SU-DHL-6 (cell line): ENCODE data around the gene TKT.
A peak's percentile ranks its signal among the peaks of the same experiment; 100 is the strongest.

Experiments
- H2AFZ ChIP-seq: fragments of 200-600 bp; sonication (generic); 2 replicates; pipeline ENCODE4 v1.6.1; 2014; ENCODE audit warnings: low read depth, mild to moderate bottlenecking, moderate library complexity, mixed read lengths, antibody characterized with exemption, low read length; ENCODE audit not compliant: severe bottlenecking
- H3F3A ChIP-seq: fragments of 200-600 bp; shearing (Covaris generic); 2 replicates; pipeline ENCODE4 v1.6.0; 2016; ENCODE audit warnings: antibody characterized with exemption, mild to moderate bottlenecking; ENCODE audit not compliant: insufficient read depth
- H3K27ac ChIP-seq: fragments of 200-600 bp; sonication (generic); 2 replicates; pipeline ENCODE4 v1.5.1; 2016; ENCODE audit warnings: low read depth, mild to moderate bottlenecking, low read length, moderate library complexity, mixed read lengths
- H3K27me3 ChIP-seq: fragments of 200-600 bp; sonication (generic), shearing (Covaris generic); 2 replicates; pipeline ENCODE4 v1.6.0; 2014; ENCODE audit warnings: mild to moderate bottlenecking, low read length
- H3K36me3 ChIP-seq: fragments of 200-600 bp; sonication (generic); 2 replicates; pipeline ENCODE4 v1.6.1; 2014; ENCODE audit warnings: mild to moderate bottlenecking, low read length, mixed read lengths
- H3K4me2 ChIP-seq: fragments of 300-600, 200-600 bp; shearing (Covaris generic), sonication (generic); 2 replicates; pipeline ENCODE4 v1.6.0; 2014; ENCODE audit warnings: low read length, low read depth, mild to moderate bottlenecking; ENCODE audit not compliant: poor library complexity, severe bottlenecking
- H3K4me3 ChIP-seq: fragments of 200-600 bp; sonication (generic); 2 replicates; pipeline ENCODE4 v1.5.1; 2014; ENCODE audit warnings: antibody characterized with exemption, low read length, mild to moderate bottlenecking, mixed read lengths; ENCODE audit not compliant: insufficient read depth, poor library complexity, severe bottlenecking
- H3K79me2 ChIP-seq: fragments of 200-600 bp; sonication (generic); 2 replicates; pipeline ENCODE4 v1.6.1; 2014; ENCODE audit warnings: mild to moderate bottlenecking, low read length, moderate library complexity; ENCODE audit not compliant: insufficient read depth
- H3K9ac ChIP-seq: fragments of 200-600 bp; sonication (generic); 2 replicates; pipeline ENCODE4 v1.7.0; 2014; ENCODE audit warnings: mild to moderate bottlenecking, low read length
- H3K9me2 ChIP-seq: fragments of 200-600 bp; sonication (generic); replicated peaks from 2 replicates; pipeline ENCODE4 v1.6.1; 2014; ENCODE audit warnings: low read length; ENCODE audit not compliant: insufficient read depth
- H3K9me3 ChIP-seq: fragments of 200-600 bp; sonication (generic); 2 replicates; pipeline ENCODE4 v1.6.1; 2014; ENCODE audit warnings: low read length, mixed read lengths; ENCODE audit not compliant: insufficient read depth
- H4K20me1 ChIP-seq: fragments of 200-600 bp; sonication (generic); 2 replicates; pipeline ENCODE4 v1.6.1; 2014; ENCODE audit warnings: low read depth, mild to moderate bottlenecking, antibody characterized with exemption, low read length, moderate library complexity, mixed read lengths
- EZH2phosphoT487 ChIP-seq: fragments of 200-600 bp; sonication (generic), shearing (Covaris generic); conservative IDR thresholded peaks from 2 replicates; pipeline ENCODE4 v1.6.1; 2018; ENCODE audit warnings: mild to moderate bottlenecking, antibody characterized with exemption, low read length, moderate library complexity, mixed read lengths
- TF ChIP-seq, protein P1 (sequence below): fragments of 200-600 bp; sonication (generic); IDR thresholded peaks from one replicate; pipeline ENCODE4 v1.5.1; 2017; ENCODE audit warnings: antibody characterized with exemption, mild to moderate bottlenecking, low read length, moderate library complexity; ENCODE audit not compliant: insufficient read depth, poor library complexity, severe bottlenecking

TKT gene

DNA sequence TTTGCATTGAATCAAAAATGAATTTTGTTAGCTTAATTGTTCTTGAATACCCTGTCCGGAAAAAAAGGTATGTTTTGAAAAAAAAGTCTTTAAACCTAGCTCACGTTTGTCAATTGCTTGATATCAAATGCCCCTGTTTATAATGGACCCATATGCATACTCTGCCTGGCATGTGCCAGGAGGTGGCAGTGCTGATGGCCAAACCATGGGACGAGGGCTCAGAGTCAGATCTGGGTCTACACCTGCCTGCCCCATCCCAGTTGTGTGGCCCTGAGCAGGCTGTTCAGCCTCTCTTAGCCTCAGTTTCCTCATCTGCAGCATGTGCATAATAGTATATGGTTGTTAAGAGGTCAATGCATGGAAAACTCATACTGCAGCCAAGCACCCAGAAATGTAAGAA lies 56.0 kb downstream of the TKT start:
- no peaks in the 10 kb centered on the region for H3K27me3 ChIP-seq
- H3K36me3 ChIP-seq = peaks cover 17% of the 10 kb centered on the region
- no peak for TF ChIP-seq EZH2phosphoT487
- TF ChIP-seq, protein P1, sequence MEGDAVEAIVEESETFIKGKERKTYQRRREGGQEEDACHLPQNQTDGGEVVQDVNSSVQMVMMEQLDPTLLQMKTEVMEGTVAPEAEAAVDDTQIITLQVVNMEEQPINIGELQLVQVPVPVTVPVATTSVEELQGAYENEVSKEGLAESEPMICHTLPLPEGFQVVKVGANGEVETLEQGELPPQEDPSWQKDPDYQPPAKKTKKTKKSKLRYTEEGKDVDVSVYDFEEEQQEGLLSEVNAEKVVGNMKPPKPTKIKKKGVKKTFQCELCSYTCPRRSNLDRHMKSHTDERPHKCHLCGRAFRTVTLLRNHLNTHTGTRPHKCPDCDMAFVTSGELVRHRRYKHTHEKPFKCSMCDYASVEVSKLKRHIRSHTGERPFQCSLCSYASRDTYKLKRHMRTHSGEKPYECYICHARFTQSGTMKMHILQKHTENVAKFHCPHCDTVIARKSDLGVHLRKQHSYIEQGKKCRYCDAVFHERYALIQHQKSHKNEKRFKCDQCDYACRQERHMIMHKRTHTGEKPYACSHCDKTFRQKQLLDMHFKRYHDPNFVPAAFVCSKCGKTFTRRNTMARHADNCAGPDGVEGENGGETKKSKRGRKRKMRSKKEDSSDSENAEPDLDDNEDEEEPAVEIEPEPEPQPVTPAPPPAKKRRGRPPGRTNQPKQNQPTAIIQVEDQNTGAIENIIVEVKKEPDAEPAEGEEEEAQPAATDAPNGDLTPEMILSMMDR = peak; percentile 33
- peak overlapping the region; percentile 42 for H3K4me2 ChIP-seq
- H3K79me2 ChIP-seq = peaks cover 65% of the 10 kb centered on the region
- no peak overlapping the region for H2AFZ ChIP-seq
- no peak overlapping the region for H3K4me3 ChIP-seq
- no peaks in the 10 kb centered on the region for H3K9me2 ChIP-seq
- H4K20me1 ChIP-seq = no peaks in the 10 kb centered on the region; the same call in 1 of the 2 replicates
- H3K27ac ChIP-seq = no peak overlapping the region
- H3K9ac ChIP-seq = no peak overlapping the region
- peaks cover 15% of the 10 kb centered on the region; the same call in 1 of the 2 replicates for H3F3A ChIP-seq
- H3K9me3 ChIP-seq = no peaks in the 10 kb centered on the region

- Histone ChIP-seq H3K4me2 (peak overlapping the region; percentile 90), H3K27me3 (no peaks in the 10 kb centered on the region), H4K20me1 (no peaks in the 10 kb centered on the region; the same call in 1 of the 2 replicates), H3K4me3 (peak overlapping the region; percentile 68), H3K27ac (peak overlapping the region; percentile 42; the same call in 1 of the 2 replicates), H3F3A (peaks cover 15% of the 10 kb centered on the region; the same call in 1 of the 2 replicates), H3K36me3 (peaks cover 10% of the 10 kb centered on the region; the same call in 1 of the 2 replicates), H3K9ac (peak overlapping the region; percentile 65), H3K79me2 (peaks cover 57% of the 10 kb centered on the region), H3K9me3 (no peaks in the 10 kb centered on the region), H3K9me2 (no peaks in the 10 kb centered on the region), H2AFZ (no peak overlapping the region)
- TF ChIP-seq, protein P1 = no peak
- no peak for TF ChIP-seq EZH2phosphoT487
Observed at GRCh38 chr3:53198996-53199395, 56.8 kb downstream of the TKT start.

DNA sequence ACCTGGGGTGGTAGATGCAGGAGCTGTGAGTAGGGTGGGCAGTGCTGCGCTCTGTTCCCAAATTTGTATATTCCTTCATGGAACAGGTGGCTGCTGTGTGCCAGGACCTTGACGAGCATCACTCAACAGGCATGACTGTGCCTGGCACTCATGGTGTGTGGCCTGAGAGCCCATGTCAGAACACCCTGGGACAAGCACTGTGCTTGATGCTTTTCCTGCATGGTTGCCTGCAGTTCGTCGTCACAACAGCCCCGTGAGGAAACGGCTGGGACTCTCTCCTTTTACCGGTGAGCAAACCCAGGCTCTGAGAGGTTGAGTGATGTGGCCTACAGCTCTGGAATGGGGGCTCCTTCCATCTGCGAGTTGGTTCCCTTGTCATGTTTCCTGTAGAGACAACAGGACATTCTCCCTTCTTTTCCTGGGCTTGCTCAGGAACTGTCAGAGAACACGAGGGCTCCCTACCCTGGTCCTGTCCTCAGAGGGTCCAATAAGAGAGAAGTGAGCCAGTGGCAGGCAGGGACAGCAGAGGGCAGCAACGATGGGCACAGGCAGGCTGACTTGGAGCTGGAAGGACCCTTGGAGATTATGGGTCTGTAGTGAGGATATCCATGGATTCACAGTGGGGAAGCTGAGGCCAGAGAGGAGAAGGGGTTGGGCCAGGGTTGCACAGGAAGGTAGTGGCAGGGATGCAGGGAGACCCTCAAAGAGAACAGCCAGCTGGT lies 57.4 kb downstream of the TKT start:
- peaks cover 15% of the 10 kb centered on the region; the same call in 1 of the 2 replicates for H3F3A ChIP-seq
- peak overlapping the region; percentile 90 for H3K4me2 ChIP-seq
- H4K20me1 ChIP-seq = no peaks in the 10 kb centered on the region; the same call in 1 of the 2 replicates
- H3K79me2 ChIP-seq = peaks cover 57% of the 10 kb centered on the region
- H3K36me3 ChIP-seq = peaks cover 10% of the 10 kb centered on the region; the same call in 1 of the 2 replicates
- TF ChIP-seq EZH2phosphoT487 = no peak
- TF ChIP-seq, protein P1 = peak; percentile 16
- no peaks in the 10 kb centered on the region for H3K9me2 ChIP-seq
- peak overlapping the region; percentile 68 for H3K4me3 ChIP-seq
- no peaks in the 10 kb centered on the region for H3K27me3 ChIP-seq
- H3K27ac ChIP-seq = peak overlapping the region; percentile 42
- no peak overlapping the region for H2AFZ ChIP-seq
- H3K9ac ChIP-seq = peak overlapping the region; percentile 65
- H3K9me3 ChIP-seq = no peaks in the 10 kb centered on the region
